HCT116 (cell line): ENCODE measurements around the gene LHFPL6. TPM values are rescaled to one million over a fixed set of nuclear protein-coding genes. Genes with fewer than 3 reads are reported as not detected.

Experiments used
- ATAC-seq: fragments of 200-7000 bp; cut with Tn5 transposase; 2 replicates; pipeline ENCODE4 v1.9.1; 2020; ENCODE audit warnings: mild to moderate bottlenecking, moderate library complexity
- BruUV-seq: library from RNA; stranded (reverse); fragments of 400-500 nt; replicated peaks from 2 replicates; lab custom pipeline; 2021; lab: Mats Ljungman, UMichigan
- CTCF ChIA-PET: fragments of 300-600 bp; sonication (Branson Sonifier 250); formaldehyde crosslinking; loops from one replicate; lab custom pipeline; 2021; ENCODE audit warnings: antibody characterized with exemption; lab: Charles Lee
- POLR2A ChIA-PET: fragments of 300-600, 350-600 bp; sonication (Branson Sonifier 250); formaldehyde crosslinking; loops from one replicate; lab custom pipeline; 2021; ENCODE audit warnings: antibody characterized with exemption; lab: Charles Lee
- RAD21 ChIA-PET, 2 experiments: fragments of 300-600 bp; sonication (Branson Sonifier 250); formaldehyde crosslinking; loops; one replicate each; lab custom pipeline; 2023; ENCODE audit warnings: low total read pairs in 2 of 2; ENCODE audit not compliant: uncharacterized antibody in 2 of 2, unreplicated experiment in 2 of 2, low non-redundant PET in 1 of 2; lab: Charles Lee
- DNase-seq: peaks from one replicate; pipeline ENCODE4 v3.0.0-alpha.2; 2010; ENCODE audit warnings: low read depth, low spot score
- H2AFZ ChIP-seq: fragments of 200-600 bp; shearing (Covaris generic), sonication (generic); 2 replicates; pipeline ENCODE4 v1.6.1; 2017; ENCODE audit warnings: low read depth, mixed run types, mixed read lengths, antibody characterized with exemption, low read length; ENCODE audit not compliant: poor library complexity, severe bottlenecking
- H3K27ac ChIP-seq: 2 replicates; pipeline ENCODE4 v1.5.1; 2012; ENCODE audit warnings: low read depth, low read length
- H3K27me3 ChIP-seq: fragments of 200-600 bp; sonication (generic); 2 replicates; pipeline ENCODE4 v1.6.1; 2016; ENCODE audit warnings: mixed run types, low read length, mixed read lengths; ENCODE audit not compliant: insufficient read depth
- H3K36me3 ChIP-seq, 2 experiments: fragments of 200-500 bp in 1 of 2; fragments of 200-600 bp in 1 of 2; sonication (Bioruptor generic) in 1 of 2; sonication (generic) in 1 of 2; 2 replicates each; pipeline versions ENCODE4 v1.5.1 to v1.6.1; 2014 to 2016; ENCODE audit warnings: low read length in 2 of 2, inconsistent platforms in 1 of 2, mixed read lengths in 1 of 2, mixed run types in 1 of 2; ENCODE audit not compliant: insufficient read depth in 2 of 2, control insufficient read depth in 1 of 2
- H3K4me1 ChIP-seq, 2 experiments: fragments of 200-600 bp in 1 of 2; sonication (generic) in 1 of 2; 2 replicates each; pipeline versions ENCODE4 v1.5.1 to v1.6.1; 2012 to 2017; ENCODE audit warnings: low read length in 2 of 2, inconsistent platforms in 1 of 2, mild to moderate bottlenecking in 1 of 2, mixed read lengths in 1 of 2, mixed run types in 1 of 2, moderate library complexity in 1 of 2; ENCODE audit not compliant: insufficient read depth in 2 of 2, control insufficient read depth in 1 of 2
- H3K4me2 ChIP-seq: fragments of 200-600 bp; sonication (generic); 2 replicates; pipeline ENCODE4 v1.6.1; 2017; ENCODE audit warnings: mixed run types, low read length, mixed read lengths
- H3K4me3 ChIP-seq, 2 experiments: fragments of 200-600 bp in 1 of 2; sonication (generic) in 1 of 2; replicated peaks in 1 of 2; 2 replicates each; pipeline ENCODE4 v1.5.1; 2011 to 2016; ENCODE audit warnings: low read length in 2 of 2, control low read depth in 1 of 2, low read depth in 1 of 2, mild to moderate bottlenecking in 1 of 2, mixed read lengths in 1 of 2, mixed run types in 1 of 2
- H3K79me2 ChIP-seq: fragments of 200-600 bp; sonication (generic); 2 replicates; pipeline ENCODE4 v1.6.1; 2017; ENCODE audit warnings: mild to moderate bottlenecking, mixed run types, low read length, moderate library complexity, mixed read lengths; ENCODE audit not compliant: insufficient read depth
- H3K9ac ChIP-seq: fragments of 200-600 bp; sonication (generic); 2 replicates; pipeline ENCODE4 v1.6.1; 2016; ENCODE audit warnings: low read length, mixed read lengths
- H3K9me2 ChIP-seq: fragments of 200-600 bp; sonication (generic), shearing (Covaris generic); 2 replicates; pipeline ENCODE4 v1.6.1; 2017; ENCODE audit warnings: mixed run types, mild to moderate bottlenecking, moderate library complexity; ENCODE audit not compliant: insufficient read depth
- H3K9me3 ChIP-seq, 2 experiments: fragments of 200-500 bp in 1 of 2; fragments of 200-600 bp in 1 of 2; sonication (Bioruptor generic) in 1 of 2; sonication (generic) in 1 of 2; 2 replicates each; pipeline ENCODE4 v1.6.1; 2014 to 2017; ENCODE audit warnings: low read length in 2 of 2, mixed read lengths in 2 of 2, inconsistent platforms in 1 of 2, low read depth in 1 of 2, mild to moderate bottlenecking in 1 of 2, mixed run types in 1 of 2, moderate library complexity in 1 of 2; ENCODE audit not compliant: control insufficient read depth in 1 of 2, insufficient read depth in 1 of 2
- H4K20me1 ChIP-seq: fragments of 200-600 bp; sonication (generic), shearing (Covaris generic); 2 replicates; pipeline ENCODE4 v1.6.1; 2017; ENCODE audit warnings: mixed run types, mild to moderate bottlenecking, moderate library complexity; ENCODE audit not compliant: insufficient read depth
- ELF1 ChIP-seq: IDR thresholded peaks from 2 replicates; pipeline ENCODE4 v1.6.1; 2012; ENCODE audit warnings: low read depth, borderline replicate concordance
- FOSL1 ChIP-seq: IDR thresholded peaks from 2 replicates; pipeline ENCODE4 v1.6.1; 2012; ENCODE audit warnings: low read depth
- POLR2AphosphoS5 ChIP-seq: IDR thresholded peaks from 2 replicates; pipeline ENCODE4 v1.6.1; 2011; ENCODE audit warnings: mild to moderate bottlenecking, low read depth, low read length, moderate library complexity
- SP1 ChIP-seq: IDR thresholded peaks from 2 replicates; pipeline ENCODE4 v1.6.1; 2012; ENCODE audit warnings: low read depth
- SRF ChIP-seq: IDR thresholded peaks from 2 replicates; pipeline ENCODE4 v1.6.1; 2012; ENCODE audit warnings: low read depth
- TCF7L2 ChIP-seq: IDR thresholded peaks from 2 replicates; pipeline ENCODE4 v1.7.0; 2011; ENCODE audit warnings: borderline replicate concordance, inconsistent platforms; ENCODE audit not compliant: insufficient read depth, insufficient read length; ENCODE audit errors: extremely low read depth
- YY1 ChIP-seq: IDR thresholded peaks from 2 replicates; pipeline ENCODE4 v1.6.1; 2011; ENCODE audit warnings: low read length, low read depth, moderate library complexity, mild to moderate bottlenecking; ENCODE audit not compliant: insufficient replicate concordance; ENCODE audit errors: extremely low read depth
- ZFX ChIP-seq: fragments of 450-650 bp; IDR thresholded peaks from 2 replicates; pipeline ENCODE4 v1.6.1; 2017
- intact Hi-C: fragments of 100-400 bp; cut with micrococcal nuclease; formaldehyde crosslinking; loops from 2 replicates; pipeline ENCODE4 v1.10.0; 2022
- total RNA-seq: library from RNA; stranded (reverse); gene quantifications from one replicate; pipeline ENCODE4 v1.2.1, GENCODE V29; 2021; ENCODE audit not compliant: unreplicated experiment
- TF ChIP-seq, protein P1 (sequence below): IDR thresholded peaks from 2 replicates; pipeline ENCODE4 v1.6.1; 2012
- TF ChIP-seq, protein P2 (sequence below), 3 experiments: fragments of 200-600 bp in 1 of 3; sonication (generic) in 1 of 3; IDR thresholded peaks in 2 of 3; conservative IDR thresholded peaks in 1 of 3; 2 replicates each; pipeline ENCODE4 v1.5.1; 2012 to 2017; ENCODE audit warnings: low read depth in 2 of 3, low read length in 2 of 3, antibody characterized with exemption in 1 of 3, borderline replicate concordance in 1 of 3, control low read depth in 1 of 3, mild to moderate bottlenecking in 1 of 3, mixed read lengths in 1 of 3, mixed run types in 1 of 3, moderate library complexity in 1 of 3; ENCODE audit not compliant: insufficient read depth in 1 of 3
- TF ChIP-seq, protein P3 (sequence below): IDR thresholded peaks from 2 replicates; pipeline ENCODE4 v1.6.1; 2012; ENCODE audit warnings: low read depth
- TF ChIP-seq, protein P4 (sequence below): IDR thresholded peaks from 2 replicates; pipeline ENCODE4 v1.6.1; 2012

LHFPL6 gene
- total RNA-seq, 1 experiment from 2014 or later: 0.22 TPM

DNA sequence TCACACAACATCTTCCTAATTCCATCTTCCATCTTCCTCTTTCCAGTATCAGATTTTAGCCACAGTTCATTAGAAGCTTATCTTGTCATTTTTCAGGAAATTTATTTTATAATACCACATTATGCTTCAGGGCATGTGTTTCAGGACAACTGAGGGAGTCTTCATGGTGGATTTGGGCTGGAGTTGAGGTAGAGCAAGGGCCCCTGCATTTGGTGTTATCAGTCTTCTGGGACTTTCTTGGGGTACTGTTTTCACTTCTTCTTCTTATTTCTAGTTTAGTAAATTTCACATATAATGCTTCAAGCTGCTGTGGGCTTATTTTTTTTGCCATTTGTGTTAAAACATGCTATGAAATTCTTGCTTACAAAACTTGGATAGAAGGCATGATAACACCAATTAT is 188.7 kb downstream of the LHFPL6 start:
- intact Hi-C loops: loop anchor here (10.0 kb wide), 1 partner anchor 360 kb away; no protein-coding TSS in a partner anchor

More for the DNA sequence above, 188.7 kb downstream of the LHFPL6 start:
- Histone ChIP-seq H2AFZ (no peak overlapping the region), H3K4me3 (no peak overlapping the region), H3K79me2 (no peaks in the 10 kb centered on the region), H3K27me3 (peaks cover 72% of the 10 kb centered on the region), H3K9ac (no peak overlapping the region), H3K4me2 (no peak overlapping the region), H3K9me3 (no peaks in the 10 kb centered on the region), H3K9me2 (no peaks in the 10 kb centered on the region), H4K20me1 (no peaks in the 10 kb centered on the region), H3K36me3 (no peaks in the 10 kb centered on the region), H3K27ac (no peak overlapping the region), H3K4me1 (no peaks in the 10 kb centered on the region)
- no peak for ATAC-seq
- ChIA-PET RAD21 (no interaction called here), CTCF (interaction anchor here (2.3 to 2.5 kb wide), 2 partner anchors 198 to 202 kb away, joined by 8 to 19 read pairs; no protein-coding TSS in a partner anchor), POLR2A (no interaction called here)
- TF ChIP-seq, protein P1, sequence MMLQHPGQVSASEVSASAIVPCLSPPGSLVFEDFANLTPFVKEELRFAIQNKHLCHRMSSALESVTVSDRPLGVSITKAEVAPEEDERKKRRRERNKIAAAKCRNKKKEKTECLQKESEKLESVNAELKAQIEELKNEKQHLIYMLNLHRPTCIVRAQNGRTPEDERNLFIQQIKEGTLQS: no peak
- TF ChIP-seq POLR2AphosphoS5 (no peak), ELF1 (no peak), SP1 (no peak), FOSL1 (no peak), SRF (no peak), ZFX (no peak), YY1 (no peak), TCF7L2 (no peak)
- TF ChIP-seq, protein P2, sequence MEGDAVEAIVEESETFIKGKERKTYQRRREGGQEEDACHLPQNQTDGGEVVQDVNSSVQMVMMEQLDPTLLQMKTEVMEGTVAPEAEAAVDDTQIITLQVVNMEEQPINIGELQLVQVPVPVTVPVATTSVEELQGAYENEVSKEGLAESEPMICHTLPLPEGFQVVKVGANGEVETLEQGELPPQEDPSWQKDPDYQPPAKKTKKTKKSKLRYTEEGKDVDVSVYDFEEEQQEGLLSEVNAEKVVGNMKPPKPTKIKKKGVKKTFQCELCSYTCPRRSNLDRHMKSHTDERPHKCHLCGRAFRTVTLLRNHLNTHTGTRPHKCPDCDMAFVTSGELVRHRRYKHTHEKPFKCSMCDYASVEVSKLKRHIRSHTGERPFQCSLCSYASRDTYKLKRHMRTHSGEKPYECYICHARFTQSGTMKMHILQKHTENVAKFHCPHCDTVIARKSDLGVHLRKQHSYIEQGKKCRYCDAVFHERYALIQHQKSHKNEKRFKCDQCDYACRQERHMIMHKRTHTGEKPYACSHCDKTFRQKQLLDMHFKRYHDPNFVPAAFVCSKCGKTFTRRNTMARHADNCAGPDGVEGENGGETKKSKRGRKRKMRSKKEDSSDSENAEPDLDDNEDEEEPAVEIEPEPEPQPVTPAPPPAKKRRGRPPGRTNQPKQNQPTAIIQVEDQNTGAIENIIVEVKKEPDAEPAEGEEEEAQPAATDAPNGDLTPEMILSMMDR (IDR thresholded peaks at IDR 0.05 in 2 of 3, conservative IDR thresholded peaks at IDR 0.05 in 1 of 3; ENCODE audit: borderline replicate concordance in 1 of 3, insufficient read depth in 1 of 3, low read depth in 2 of 3, low read length in 2 of 3): no peak
- TF ChIP-seq, protein P3, sequence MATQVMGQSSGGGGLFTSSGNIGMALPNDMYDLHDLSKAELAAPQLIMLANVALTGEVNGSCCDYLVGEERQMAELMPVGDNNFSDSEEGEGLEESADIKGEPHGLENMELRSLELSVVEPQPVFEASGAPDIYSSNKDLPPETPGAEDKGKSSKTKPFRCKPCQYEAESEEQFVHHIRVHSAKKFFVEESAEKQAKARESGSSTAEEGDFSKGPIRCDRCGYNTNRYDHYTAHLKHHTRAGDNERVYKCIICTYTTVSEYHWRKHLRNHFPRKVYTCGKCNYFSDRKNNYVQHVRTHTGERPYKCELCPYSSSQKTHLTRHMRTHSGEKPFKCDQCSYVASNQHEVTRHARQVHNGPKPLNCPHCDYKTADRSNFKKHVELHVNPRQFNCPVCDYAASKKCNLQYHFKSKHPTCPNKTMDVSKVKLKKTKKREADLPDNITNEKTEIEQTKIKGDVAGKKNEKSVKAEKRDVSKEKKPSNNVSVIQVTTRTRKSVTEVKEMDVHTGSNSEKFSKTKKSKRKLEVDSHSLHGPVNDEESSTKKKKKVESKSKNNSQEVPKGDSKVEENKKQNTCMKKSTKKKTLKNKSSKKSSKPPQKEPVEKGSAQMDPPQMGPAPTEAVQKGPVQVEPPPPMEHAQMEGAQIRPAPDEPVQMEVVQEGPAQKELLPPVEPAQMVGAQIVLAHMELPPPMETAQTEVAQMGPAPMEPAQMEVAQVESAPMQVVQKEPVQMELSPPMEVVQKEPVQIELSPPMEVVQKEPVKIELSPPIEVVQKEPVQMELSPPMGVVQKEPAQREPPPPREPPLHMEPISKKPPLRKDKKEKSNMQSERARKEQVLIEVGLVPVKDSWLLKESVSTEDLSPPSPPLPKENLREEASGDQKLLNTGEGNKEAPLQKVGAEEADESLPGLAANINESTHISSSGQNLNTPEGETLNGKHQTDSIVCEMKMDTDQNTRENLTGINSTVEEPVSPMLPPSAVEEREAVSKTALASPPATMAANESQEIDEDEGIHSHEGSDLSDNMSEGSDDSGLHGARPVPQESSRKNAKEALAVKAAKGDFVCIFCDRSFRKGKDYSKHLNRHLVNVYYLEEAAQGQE: no peak
- TF ChIP-seq, protein P4, sequence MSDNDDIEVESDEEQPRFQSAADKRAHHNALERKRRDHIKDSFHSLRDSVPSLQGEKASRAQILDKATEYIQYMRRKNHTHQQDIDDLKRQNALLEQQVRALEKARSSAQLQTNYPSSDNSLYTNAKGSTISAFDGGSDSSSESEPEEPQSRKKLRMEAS: no peak
- no peak for DNase-seq
- no TSS peak for BruUV-seq
